Body of pancreas (tissue), 4 donors: Measurements from ENCODE around the gene TNRC6A.

ENCODE experiments used
- CTCF ChIP-seq, 7 experiments: fragments of 450-650 bp in 4 of 7; fragments of 200-600 bp in 3 of 7; sonication (generic) in 3 of 7; IDR thresholded peaks; one replicate each; pipeline ENCODE4 v1.5.1; 2016 to 2019; ENCODE audit warnings: antibody characterized with exemption in 7 of 7
- POLR2A ChIP-seq, 3 donors: fragments of 450-650 bp; IDR thresholded peaks; one replicate each; pipeline ENCODE4 v1.6.1; 2016; ENCODE audit warnings: antibody characterized with exemption in 3 of 3, mild to moderate bottlenecking in 2 of 3

- TF ChIP-seq CTCF (IDR thresholded peaks at IDR 0.05) (no peak), POLR2A (IDR thresholded peaks at IDR 0.05) (no peak)
Observed at GRCh38 chr16:24776501-24777220, 47.2 kb downstream of the TNRC6A start.
